Heart left ventricle (tissue), 16 donors: Measurements from ENCODE around the gene ANGPTL8. TPM values are rescaled to one million over a fixed set of nuclear protein-coding genes. Genes with fewer than 3 reads are reported as not detected.

Experiments
- ATAC-seq, 4 donors: fragments of 200-7000 bp; cut with Tn5 transposase; one replicate each; pipeline ENCODE4 v1.9.1; 2020 to 2022; ENCODE audit warnings: moderate library complexity in 4 of 4, mild to moderate bottlenecking in 3 of 4, moderate number of reproducible peaks in 1 of 4
- DNase-seq, 5 donors: peaks; one replicate each; pipeline ENCODE4 v3.0.0-alpha.2; 2020
- H3K27ac ChIP-seq, 12 donors: fragments of 200-600 bp; sonication (generic) in 4 of 12; one replicate each; pipeline versions ENCODE4 v1.5.0 to v1.8.0; 2016 to 2022; ENCODE audit warnings: mild to moderate bottlenecking in 2 of 12
- H3K27me3 ChIP-seq, 9 donors: fragments of 200-600 bp; sonication (generic) in 2 of 9; one replicate each; pipeline versions ENCODE4 v1.5.1 to v1.8.0; 2016 to 2022; ENCODE audit warnings: mild to moderate bottlenecking in 3 of 9
- H3K36me3 ChIP-seq, 9 donors: fragments of 200-600 bp; sonication (generic) in 2 of 9; one replicate each; pipeline versions ENCODE4 v1.5.0 to v1.8.0; 2018 to 2022; ENCODE audit warnings: mild to moderate bottlenecking in 2 of 9
- H3K4me1 ChIP-seq, 12 donors: fragments of 200-600 bp; sonication (generic) in 4 of 12; one replicate each; pipeline versions ENCODE4 v1.5.0 to v1.8.0; 2016 to 2022; ENCODE audit warnings: mild to moderate bottlenecking in 3 of 12
- H3K4me3 ChIP-seq, 12 donors: fragments of 200-600 bp; sonication (generic) in 4 of 12; one replicate each; pipeline versions ENCODE4 v1.5.0 to v1.8.0; 2017 to 2022; ENCODE audit warnings: mild to moderate bottlenecking in 9 of 12, moderate library complexity in 4 of 12
- H3K9me3 ChIP-seq, 12 donors: fragments of 200-600 bp; sonication (generic) in 4 of 12; one replicate each; pipeline versions ENCODE4 v1.5.0 to v1.8.0; 2016 to 2022; ENCODE audit warnings: mild to moderate bottlenecking in 1 of 12
- POLR2A ChIP-seq, 2 donors: fragments of 450-650 bp; IDR thresholded peaks; one replicate each; pipeline ENCODE4 v1.6.1; 2017; ENCODE audit warnings: antibody characterized with exemption in 2 of 2, mild to moderate bottlenecking in 2 of 2, moderate library complexity in 2 of 2
- WGBS, 4 donors: extraction: QIAGEN DNeasy Blood & Tissue Kit in 2 of 4; methylation state at CpG; one replicate each; pipeline versions ENCODE4 v1.1.5 to v1.1.7; 2013 to 2018; 5-methylcytosine and 5-hydroxymethylcytosine counted together
- intact Hi-C, 10 donors: fragments of 100-400 bp; cut with DNase I; formaldehyde crosslinking; loops; one replicate each; pipeline versions ENCODE4 v1.11.1 to v1.14.2; 2022
- polyA plus RNA-seq, 2 donors: library from polyadenylated mRNA; stranded (reverse); fragments of 200-250 nt; gene quantifications; one replicate each; pipeline ENCODE4 v1.2.3, GENCODE V29; 2013
- total RNA-seq, 9 donors: library from RNA; depleted of rRNA in 2 of 9; stranded (reverse); fragments of >200 nt in 2 of 9; fragmentation: NEBNext Ultra II Directional in 3 of 9; extraction: Animal tissue kit (Norgen Biotek cat#: 25700) in 3 of 9; gene quantifications; one replicate each; pipeline versions ENCODE4 v1.1.0 to v1.2.4, GENCODE V29; 2016 to 2023
- TF ChIP-seq, protein P1 (sequence below), 12 donors: fragments of 200-600 bp; sonication (generic) in 4 of 12; IDR thresholded peaks; one replicate each; pipeline versions ENCODE4 v1.5.0 to v1.8.0; 2018 to 2022; ENCODE audit warnings: antibody characterized with exemption in 12 of 12, mild to moderate bottlenecking in 5 of 12
- donor health status: ischemic (EF 13 %, LVEDD 7.1; RV severe dilation, severe dysfunction).
- donor health status: healthy with polysubstance abuse.
- donor health status: DM: no; HTN: yes; CAD: no.
- donor health status: DM: no; HTN: no; CAD: no.
- donor health status: ischemic (EF 25% LVEDD 6.9; RV normal size, moderate dysfunction).
- donor health status: ischemic (EF 25% LVEDD 5.7; RV mildly dilated, moderate dysfunction).
- donor health status: healthy.
- donor health status: DM: yes; HTN: yes; CAD: no.
- donor health status: ischemic (EF 35%, LVEDD 5.7; RV mildly dilated, moderate dysfunction).
- donor health status: nonischemic (EF 11% LVEDD 7.7; RV severe dilation, severe dysfunction).
- donor health status: DM: yes; HTN: yes; CAD: no.
- donor health status: PGD.
- donor health status: ischemic (EF 29% LVEDD 5.4; RV normal size, mild dysfunction).
- donor health status: nonischemic (EF 23%, LVEDD 6.1; RV moderate dilation, normal function).

The ANGPTL8 gene
- total and polyA plus RNA-seq, 11 donors = 0.61 to 10.2 (median 6.3) TPM; not detected in 8

DNA sequence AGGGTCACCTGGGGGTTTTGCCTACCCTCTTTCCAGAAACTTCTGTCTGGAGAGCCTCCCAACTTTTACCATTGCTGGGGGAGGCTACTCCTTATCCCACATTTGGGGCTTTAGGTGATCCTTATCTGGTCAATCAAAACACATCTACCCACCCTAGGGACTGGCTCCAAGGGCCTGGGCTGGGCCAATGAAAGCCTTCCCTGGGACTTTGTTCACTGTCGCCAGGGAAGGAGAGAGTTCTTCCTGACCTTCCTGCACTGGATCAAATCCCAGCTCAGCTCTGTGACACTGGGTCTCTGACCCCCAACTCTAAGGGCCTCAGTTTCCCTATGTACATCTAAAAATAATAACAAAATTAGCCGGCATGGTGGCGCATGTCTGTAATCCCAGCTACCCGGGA, 11.8 kb downstream of the ANGPTL8 start:
- no peak overlapping the region for H3K4me3 ChIP-seq
- TF ChIP-seq, protein P1, sequence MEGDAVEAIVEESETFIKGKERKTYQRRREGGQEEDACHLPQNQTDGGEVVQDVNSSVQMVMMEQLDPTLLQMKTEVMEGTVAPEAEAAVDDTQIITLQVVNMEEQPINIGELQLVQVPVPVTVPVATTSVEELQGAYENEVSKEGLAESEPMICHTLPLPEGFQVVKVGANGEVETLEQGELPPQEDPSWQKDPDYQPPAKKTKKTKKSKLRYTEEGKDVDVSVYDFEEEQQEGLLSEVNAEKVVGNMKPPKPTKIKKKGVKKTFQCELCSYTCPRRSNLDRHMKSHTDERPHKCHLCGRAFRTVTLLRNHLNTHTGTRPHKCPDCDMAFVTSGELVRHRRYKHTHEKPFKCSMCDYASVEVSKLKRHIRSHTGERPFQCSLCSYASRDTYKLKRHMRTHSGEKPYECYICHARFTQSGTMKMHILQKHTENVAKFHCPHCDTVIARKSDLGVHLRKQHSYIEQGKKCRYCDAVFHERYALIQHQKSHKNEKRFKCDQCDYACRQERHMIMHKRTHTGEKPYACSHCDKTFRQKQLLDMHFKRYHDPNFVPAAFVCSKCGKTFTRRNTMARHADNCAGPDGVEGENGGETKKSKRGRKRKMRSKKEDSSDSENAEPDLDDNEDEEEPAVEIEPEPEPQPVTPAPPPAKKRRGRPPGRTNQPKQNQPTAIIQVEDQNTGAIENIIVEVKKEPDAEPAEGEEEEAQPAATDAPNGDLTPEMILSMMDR (IDR thresholded peaks at IDR 0.05) = no peak
- no peak for TF ChIP-seq POLR2A (IDR thresholded peaks at IDR 0.05)
- WGBS, 4 donors = 91 to 95% (median 93%) methylated on average over 4 of the region's 4 CpGs
- intact Hi-C loops = no loop called here
- H3K36me3 ChIP-seq = peaks cover 0 to 65% (median 38%) of the 10 kb centered on the region in 9 donors
- no peaks in the 10 kb centered on the region for H3K9me3 ChIP-seq
- peak overlapping the region in 8 of 12 donors; percentile 7 to 96 (median 87) for H3K27ac ChIP-seq
- H3K27me3 ChIP-seq = no peaks in the 10 kb centered on the region
- no peak for ATAC-seq
- DNase-seq = no peak
- peaks cover 0 to 75% (median 48%) of the 10 kb centered on the region in 12 donors for H3K4me1 ChIP-seq

DNA sequence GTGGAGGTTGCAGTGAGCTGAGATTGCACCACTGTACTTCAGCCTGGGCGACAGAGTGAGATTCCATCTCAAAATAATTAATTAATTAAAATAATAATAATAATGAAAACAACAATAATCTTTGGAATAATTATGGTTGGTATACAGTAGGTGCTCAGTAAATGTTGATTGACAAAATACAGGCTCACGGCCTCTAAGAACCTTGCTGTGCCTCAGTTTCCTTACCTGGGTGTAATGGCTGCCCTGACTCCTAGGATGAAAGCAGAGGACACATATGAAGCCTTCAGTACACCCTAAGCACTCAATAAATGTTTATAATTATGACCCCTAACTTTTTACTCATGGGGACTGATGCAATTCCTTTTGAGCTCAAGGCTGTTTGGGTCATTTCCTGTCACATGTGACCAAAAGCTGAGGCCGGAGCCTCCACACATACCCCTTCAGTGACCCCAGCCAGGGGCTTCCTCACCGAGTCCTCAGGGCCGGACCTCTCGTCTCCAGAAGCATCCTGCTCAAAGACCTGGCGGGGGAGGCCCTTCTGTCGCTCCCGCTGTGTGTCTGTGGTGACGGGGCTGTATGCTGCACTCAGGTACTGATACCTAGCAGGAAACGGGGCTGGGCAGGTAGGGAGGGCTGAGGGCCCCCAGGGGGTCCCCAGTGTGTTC, 12.4 kb downstream of the ANGPTL8 start:
- no peak overlapping the region for H3K4me3 ChIP-seq
- no peaks in the 10 kb centered on the region for H3K27me3 ChIP-seq
- intact Hi-C loops = no loop called here
- H3K4me1 ChIP-seq = peaks cover 0 to 75% (median 50%) of the 10 kb centered on the region in 12 donors
- DNase-seq (peak in 1 of 5 donors; percentile 55), ATAC-seq (peak in 1 of 4 donors; percentile 29)
- no peaks in the 10 kb centered on the region for H3K9me3 ChIP-seq
- H3K27ac ChIP-seq = peak overlapping the region in 11 of 12 donors; percentile 27 to 96 (median 86)
- WGBS, 4 donors = 68 to 82% (median 77%) methylated on average over 8 to 11 of the region's 11 CpGs
- no peak for TF ChIP-seq POLR2A (IDR thresholded peaks at IDR 0.05)
- TF ChIP-seq, protein P1 (IDR thresholded peaks at IDR 0.05) = no peak
- H3K36me3 ChIP-seq = peaks cover 0 to 59% (median 36%) of the 10 kb centered on the region in 9 donors

DNA sequence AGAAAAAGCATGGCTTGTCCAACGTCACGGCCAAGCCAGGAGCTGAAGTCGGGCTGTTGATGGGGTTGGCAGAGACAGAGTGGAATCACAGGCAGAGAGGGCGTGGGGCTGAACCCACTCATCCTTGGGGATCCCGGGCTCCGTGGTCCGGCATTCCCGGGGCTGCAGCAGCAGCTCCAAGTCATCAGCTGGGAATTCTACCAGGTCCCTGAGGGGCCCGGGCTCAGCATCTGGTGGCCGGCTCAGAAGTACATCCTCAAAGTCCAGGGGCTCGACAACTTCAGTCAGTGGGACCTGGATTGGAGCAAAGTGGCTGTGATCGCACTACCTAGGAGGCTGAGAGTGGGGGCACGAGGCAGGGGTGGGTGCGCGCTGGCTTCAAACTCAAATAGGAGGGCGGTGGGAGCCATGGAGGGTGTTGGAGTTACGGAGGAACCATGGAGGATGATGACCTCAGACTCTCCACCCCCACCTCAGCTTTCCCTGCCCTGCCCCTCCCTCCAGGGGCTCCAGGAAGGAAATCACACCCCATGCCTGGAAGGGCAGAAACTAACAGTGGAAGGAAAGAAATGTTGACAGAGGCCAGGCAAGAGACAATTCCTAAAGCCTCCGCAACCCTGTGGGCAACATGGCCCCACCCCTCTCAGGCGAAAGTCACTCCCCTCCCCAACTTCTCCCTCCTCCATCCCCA, 13.4 kb downstream of the ANGPTL8 start:
- no peaks in the 10 kb centered on the region for H3K9me3 ChIP-seq
- ATAC-seq (peak in 3 of 4 donors; percentile 19 to 78 (median 56)), DNase-seq (peak in 2 of 5 donors; percentile 52 to 58)
- H3K27me3 ChIP-seq = no peaks in the 10 kb centered on the region
- peak overlapping the region; percentile 71 to 96 (median 85) for H3K27ac ChIP-seq
- H3K4me3 ChIP-seq = peak overlapping the region in 7 of 12 donors; percentile 7 to 19 (median 10)
- H3K4me1 ChIP-seq = peaks cover 0 to 67% (median 46%) of the 10 kb centered on the region in 12 donors
- TF ChIP-seq, protein P1 (IDR thresholded peaks at IDR 0.05) = no peak
- TF ChIP-seq POLR2A (IDR thresholded peaks at IDR 0.05) = no peak
- WGBS, 4 donors = 55 to 72% (median 61%) methylated on average over 16 to 19 of the region's 19 CpGs
- intact Hi-C loops = no loop called here
- peaks cover 0 to 51% (median 36%) of the 10 kb centered on the region in 9 donors for H3K36me3 ChIP-seq

DNA sequence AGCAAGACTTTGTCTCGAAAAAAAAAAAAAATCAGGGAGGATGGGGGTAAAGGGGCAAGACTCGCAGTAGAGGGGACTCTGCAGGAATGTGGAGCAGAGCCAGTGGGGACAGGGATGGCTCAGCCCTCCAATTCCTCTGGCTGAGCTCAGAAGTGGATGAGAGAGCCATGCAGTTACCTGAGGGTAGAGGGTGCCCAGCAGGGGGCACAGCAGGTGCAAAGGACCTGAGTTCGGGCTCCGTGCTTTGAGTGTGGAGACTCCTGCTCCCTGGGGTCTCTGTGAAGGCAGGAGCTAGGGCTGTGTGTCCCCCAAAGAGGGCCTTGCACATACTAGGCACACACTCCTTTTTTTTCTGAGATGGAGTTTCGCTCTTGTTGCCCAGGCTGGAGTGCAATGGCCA, 15.2 kb downstream of the ANGPTL8 start:
- H3K4me1 ChIP-seq = peaks cover 0 to 55% (median 33%) of the 10 kb centered on the region in 12 donors
- no peak for DNase-seq
- TF ChIP-seq, protein P1 (IDR thresholded peaks at IDR 0.05) = peak in 4 of 12 donors; percentile 9 to 29 (median 18)
- TF ChIP-seq POLR2A (IDR thresholded peaks at IDR 0.05) = no peak

More for the DNA sequence above, 15.2 kb downstream of the ANGPTL8 start:
- intact Hi-C loops = no loop called here
- Histone ChIP-seq H3K36me3 (peaks cover 0 to 33% (median 25%) of the 10 kb centered on the region in 9 donors), H3K27me3 (no peaks in the 10 kb centered on the region), H3K27ac (peak overlapping the region in 10 of 12 donors; percentile 75 to 96 (median 87)), H3K4me3 (no peak overlapping the region), H3K9me3 (no peaks in the 10 kb centered on the region)
- ATAC-seq = no peak
- 86 to 90% (median 88%) methylated on average over 5 of the region's 5 CpGs for WGBS, 4 donors
